ENCODE results near the gene ZNF367.
"Not testable (repeated sequence)": the region's sequence is repeated elsewhere in the genome, so short reads cannot be mapped to it uniquely, and the experiment has no call there.

ZNF367 gene

DNA sequence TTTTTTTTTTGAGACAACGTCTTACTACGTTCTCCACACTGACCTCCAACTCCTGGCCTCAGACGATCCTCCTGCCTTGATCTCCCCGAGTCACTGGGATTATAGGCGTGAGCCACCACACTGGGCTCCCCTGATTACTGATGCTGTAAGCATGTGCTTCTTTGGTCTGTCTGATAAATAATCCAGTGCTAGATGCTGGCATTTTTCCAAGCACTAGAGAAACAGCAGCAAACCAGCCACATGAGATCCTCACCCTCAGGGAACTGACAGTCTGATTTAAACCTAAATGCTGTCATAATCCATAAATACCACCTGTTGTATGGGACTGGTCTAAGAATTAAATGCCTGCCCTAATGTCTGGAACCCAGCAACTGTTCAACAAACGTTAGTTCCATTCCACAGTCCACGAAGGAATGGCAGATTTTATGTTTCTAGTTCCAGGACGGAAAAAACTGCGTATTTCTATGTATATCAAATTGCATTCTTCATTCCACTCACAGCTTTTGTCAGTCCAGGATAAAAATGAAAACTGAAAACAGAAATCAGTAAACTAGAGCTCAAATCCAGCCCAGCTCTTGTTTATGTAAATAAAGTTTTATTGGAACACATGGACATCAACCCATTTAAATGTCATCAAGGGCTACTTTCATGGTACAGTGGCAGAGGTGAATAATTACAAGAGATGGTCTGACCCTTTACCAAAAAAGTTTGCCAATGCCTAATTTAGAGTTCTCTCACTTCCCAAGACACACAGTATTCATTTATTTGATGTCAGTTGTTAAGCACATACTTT, 54.8 kb downstream of the ZNF367 start:
- no peak for DNase-seq (ENCODE audit: low read depth in 3 of 3)

DNA sequence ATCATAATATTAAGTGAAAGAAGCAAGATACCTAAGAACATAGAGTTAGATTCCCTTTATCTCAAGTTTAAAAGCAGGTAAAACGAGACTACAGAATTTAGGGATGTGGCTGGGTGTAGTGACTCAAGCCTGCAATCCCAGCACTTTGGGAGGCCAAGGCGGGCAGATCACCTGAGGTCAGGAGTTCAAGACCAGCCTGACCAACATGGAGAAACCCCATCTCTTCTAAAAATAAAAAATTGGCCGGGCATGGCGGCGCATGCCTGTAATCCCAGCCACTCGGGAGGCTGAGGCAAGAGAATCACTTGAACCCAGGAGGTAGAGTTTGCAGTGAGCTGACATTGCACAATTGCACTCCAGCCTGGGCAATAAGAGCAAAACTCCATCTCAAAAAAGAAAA, 56.1 kb downstream of the ZNF367 start:
- not testable (repeated sequence) for DNase-seq (ENCODE audit: low read depth in 3 of 3)

DNA sequence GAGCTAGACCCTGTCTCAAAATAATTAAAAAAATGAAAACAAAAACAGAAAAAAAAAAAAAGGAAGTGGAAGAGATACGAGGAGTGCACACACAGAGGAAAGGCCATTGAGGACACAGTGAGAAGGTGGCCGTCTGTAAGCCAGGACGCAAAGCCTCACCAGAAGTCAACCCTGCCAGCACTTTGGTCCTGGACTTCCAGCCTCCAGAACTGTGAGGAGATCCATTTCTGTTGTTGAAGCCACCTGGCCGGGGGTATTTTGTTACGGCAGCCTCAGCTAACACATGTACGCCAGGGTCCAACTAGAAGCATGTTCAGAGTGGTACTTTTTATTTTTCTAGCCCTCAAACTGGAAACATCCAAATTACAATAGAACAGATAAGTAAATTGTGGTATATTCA, 56.5 kb downstream of the ZNF367 start:
- no peak for DNase-seq (ENCODE audit: low read depth in 3 of 3)

DNA sequence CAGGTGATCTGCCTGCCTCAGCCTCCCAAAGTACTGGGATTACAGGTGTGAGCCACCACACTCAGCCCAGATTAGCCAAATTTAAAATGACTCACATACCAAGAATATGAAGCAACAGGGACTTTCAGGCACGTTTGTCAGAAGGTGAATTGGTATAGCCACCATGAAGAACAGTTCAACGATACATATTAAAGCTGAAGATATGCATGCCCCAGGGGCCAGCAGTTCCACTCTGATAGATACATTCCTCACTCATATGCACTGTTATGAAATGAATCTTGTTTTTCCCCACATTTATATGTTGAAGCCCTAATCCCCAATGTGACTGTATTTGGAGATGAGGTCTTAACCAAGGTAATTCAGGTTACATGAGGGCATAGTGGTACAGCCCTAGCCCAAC, 57.2 kb downstream of the ZNF367 start:
- no peak for DNase-seq (ENCODE audit: low read depth in 3 of 3)

DNA sequence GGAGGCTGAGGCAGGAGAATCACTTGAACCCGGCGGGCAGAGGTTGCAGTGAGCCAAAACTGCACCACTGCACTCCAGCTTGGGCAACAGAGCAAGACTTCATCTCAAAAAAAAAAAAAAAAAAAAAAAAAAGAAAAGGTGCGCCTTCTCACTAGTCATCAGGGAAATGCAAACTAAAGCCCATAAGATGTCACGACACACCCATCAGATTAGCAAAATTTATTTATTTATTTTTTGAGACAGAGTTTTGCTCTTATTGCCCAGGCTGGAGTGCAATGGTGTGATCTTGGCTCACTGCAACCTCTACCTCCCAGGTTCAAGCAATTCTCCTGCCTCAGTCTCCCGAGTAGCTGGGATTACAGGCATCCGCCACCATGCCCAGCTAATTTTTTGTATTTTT, 57.6 kb downstream of the ZNF367 start:
- not testable (repeated sequence) for DNase-seq (ENCODE audit: low read depth in 3 of 3)

DNA sequence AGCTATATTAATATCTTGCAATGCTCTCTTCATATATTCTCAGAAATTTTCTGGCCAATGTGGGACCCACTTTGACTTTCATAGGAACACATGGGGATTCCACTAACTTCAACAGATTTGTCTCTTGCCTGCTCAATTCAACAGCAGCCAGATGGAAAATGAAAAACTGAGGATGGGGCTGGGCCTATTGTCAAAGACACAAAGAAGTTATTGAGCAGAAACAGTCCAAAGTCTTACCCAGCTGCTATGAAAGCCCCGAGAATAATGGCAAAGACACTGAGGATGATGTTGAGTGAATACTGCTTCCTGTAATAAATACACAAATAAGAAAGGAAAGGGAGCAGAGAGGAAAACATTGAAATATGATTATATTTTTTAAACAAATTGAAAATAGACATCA, 67.3 kb downstream of the ZNF367 start:
- no peak for DNase-seq (ENCODE audit: low read depth in 3 of 3)

DNA sequence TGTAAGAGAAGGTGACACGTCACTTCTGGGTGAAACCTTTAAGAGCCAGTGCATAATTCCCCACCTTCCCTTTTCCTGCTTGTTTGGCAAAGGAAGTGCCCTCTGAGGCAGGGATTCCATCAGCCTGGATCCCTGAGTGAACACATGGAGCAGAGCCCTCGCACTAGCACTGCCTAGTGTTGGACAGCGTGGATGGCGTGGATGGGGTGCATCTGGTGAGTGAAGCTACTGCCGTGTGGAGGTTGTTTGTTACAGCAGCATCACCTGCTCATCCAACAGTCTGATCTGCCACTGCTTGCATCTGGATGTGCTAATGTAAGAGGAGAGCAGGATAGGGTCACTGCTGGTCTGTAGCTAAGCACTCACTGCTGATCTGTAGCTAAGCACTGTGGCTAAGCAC, 69.9 kb downstream of the ZNF367 start:
- no peak for DNase-seq (ENCODE audit: low read depth in 3 of 3)

DNA sequence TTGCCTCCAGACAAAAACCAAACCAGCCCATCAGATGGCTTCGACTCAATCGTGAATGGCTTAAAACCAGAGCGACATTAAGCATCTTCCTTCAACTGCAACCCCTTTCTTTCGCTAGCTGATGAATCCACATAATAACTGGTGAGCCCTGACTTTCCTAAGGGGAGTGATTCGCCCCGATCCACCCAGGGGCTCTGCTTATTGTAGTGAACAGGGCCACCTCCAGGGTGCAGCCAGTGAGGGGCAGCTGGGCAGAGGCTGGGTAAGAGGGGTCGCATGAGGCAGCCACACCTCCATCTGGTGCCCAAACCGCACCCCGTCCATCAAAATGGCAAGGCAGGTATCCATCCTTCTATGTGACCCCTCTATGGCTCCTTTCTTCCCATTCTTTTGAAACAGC, 72.6 kb downstream of the ZNF367 start:
- DNase-seq (ENCODE audit: low read depth in 3 of 3), result no peak

DNA sequence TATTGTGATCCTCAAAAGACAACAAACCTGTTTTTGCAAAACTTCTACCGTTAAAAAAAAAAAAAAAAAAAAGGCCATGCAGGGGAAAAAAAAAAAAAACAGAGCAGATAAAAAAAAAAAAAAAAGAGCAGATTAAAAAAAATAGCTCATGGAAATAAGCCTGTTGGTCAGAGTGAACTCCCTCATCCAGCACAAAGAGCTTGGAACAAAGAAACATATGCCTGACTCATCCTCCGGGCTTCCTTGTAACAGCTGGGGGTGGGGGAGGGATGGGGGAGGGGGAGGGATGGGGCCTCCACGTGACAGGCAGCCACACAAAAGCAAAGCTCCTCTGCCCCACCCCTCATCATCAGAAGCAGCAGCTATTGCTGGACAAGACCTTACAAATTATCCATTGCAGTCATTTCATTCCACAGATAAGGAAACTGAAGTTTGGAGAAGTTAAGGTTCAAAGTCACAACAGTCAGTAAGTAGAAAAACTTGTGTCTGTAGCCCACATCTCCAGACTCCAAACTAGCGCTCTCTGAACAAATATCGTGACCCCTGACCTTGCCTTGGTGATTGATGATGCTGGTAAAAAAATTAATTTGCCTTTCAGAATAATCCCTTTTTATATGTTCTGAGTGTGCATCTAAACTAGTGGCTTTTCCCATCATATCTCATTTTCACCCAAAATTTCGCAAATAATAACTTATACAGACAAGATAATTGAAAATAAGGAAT, 73.6 kb downstream of the ZNF367 start:
- DNase-seq (ENCODE audit: low read depth in 3 of 3), result no peak

DNA sequence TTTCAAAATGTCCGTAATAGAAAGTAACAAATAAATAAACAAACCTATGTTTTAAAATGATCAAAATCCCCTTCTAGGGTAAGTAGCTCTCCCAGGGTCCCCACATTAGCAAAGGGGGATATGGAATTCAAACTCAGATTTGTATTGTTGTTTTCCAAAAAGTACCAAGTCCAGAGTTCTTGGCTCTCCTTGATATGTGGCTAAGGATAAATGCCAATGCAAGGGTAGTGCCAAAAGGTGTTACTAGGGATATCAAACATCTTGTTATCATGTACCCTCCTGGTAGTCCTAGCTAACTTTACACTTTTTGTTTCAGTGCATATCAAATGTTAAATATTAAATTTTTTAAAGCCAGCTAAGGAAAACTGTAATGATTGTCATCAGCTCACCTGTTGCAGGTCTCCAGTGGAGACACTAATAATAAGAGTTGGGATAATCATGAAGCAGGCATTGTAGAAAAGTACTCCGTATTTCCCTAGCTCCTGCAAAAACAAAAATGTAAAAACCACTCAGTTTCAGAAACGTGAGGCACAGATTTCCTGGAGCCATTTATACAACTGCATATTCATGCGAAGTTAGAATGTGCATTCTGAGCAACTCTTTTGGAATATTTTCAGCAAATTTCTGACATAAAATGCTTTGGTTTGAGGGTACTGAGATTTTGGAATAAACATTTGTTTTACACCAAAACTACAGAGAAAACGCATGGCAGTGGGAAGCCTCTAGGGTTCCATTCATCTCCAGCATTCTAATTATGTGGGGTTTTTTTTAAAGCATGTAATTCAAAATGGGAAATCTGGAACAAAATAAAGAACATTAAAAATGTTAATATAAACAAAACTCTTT, 74.4 kb downstream of the ZNF367 start:
- DNase-seq (ENCODE audit: low read depth in 3 of 3), result no peak

DNA sequence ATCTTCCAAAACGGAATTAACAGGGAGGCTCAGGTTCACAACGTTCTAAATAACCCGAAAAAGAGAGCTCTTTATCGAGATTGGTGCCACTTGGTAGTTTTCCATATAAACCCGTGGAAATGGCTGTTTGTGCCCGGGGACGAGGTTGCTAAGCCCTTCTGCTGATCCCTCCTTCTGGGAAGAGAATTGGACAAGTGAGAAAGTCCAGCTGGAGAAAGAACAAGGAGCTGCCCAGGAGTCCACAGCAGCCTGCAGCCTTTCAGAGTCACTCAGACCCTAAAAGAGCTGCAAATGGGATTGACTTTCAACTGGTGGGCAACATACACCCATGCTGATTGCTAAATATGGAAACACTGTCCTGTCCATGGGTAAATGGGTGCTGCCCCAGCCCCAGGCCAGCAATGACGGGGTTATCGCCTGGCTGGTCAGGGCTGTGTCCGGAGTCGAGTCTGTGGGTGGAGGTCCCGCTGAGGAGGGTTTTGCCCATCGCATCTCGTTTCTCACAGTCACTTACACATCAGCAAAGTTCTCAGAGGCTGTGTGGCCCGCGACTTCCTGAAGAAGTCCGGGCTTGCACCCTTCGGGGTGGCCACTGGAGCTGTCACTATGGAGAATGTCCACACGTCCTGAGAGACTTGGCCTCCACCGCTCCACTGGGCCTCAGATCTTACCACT, 75.5 kb downstream of the ZNF367 start:
- DNase-seq (ENCODE audit: low read depth in 3 of 3), result no peak

DNA sequence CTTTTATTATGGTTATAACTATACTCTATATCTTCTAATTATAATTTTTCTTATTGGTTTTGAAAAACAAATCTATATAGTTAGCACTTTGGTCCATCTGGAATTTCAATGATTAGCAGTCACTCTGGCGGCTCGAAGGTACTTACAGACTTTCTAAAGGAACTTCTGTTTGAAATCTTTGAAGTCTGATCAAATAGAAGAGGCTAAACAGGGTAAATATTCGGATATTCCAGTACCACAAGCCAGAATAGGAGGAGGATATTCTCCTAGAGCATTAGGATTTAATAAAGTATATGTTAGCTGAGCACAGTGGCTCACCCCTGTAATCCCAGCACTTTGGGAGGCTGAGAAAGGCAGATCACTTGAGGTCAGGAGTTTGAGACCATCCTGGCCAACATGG, 77.5 kb downstream of the ZNF367 start:
- no peak for DNase-seq (ENCODE audit: low read depth in 3 of 3)

DNA sequence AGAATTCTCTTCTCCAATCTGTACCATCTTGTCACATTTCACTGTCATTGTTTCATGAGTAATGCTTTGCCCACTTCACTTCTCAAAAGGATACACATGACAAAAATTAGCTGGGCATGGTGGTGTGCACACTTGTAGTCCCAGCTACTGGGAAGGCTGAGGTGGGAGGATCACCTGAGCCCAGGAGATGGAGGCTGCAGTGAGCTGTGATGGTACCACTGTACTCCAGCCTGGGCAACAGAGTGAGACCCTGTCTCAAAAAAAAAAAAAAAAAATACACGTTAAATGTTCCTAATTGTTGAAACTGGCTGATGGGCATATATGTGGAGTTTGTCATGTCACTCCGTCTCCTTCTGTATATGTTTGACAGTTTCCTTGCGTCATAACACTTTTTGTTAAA, 79.9 kb downstream of the ZNF367 start:
- no peak for DNase-seq (ENCODE audit: low read depth in 3 of 3)
